Psoas muscle (tissue), 8 donors: Measurements from ENCODE around the gene CLEC2D. TPM values are rescaled to one million over a fixed set of nuclear protein-coding genes. Genes with fewer than 3 reads are reported as not detected.

Experiments used
- ATAC-seq, 4 donors: fragments of 200-7000 bp; cut with Tn5 transposase; one replicate each; pipeline ENCODE4 v1.9.1; 2020; ENCODE audit warnings: moderate library complexity in 3 of 4, mild to moderate bottlenecking in 2 of 4
- DNase-seq, 2 donors: peaks; one replicate each; pipeline ENCODE4 v3.0.0-alpha.2; 2020
- H3K27ac ChIP-seq: fragments of 200-600 bp; one replicate; pipeline ENCODE4 v1.8.0; 2022
- H3K27me3 ChIP-seq, 3 donors: fragments of 200-600 bp in 1 of 3; one replicate each; pipeline versions ENCODE4 v1.6.1 to v1.8.0; 2013 to 2022; ENCODE audit warnings: low read length in 2 of 3, mild to moderate bottlenecking in 2 of 3, moderate library complexity in 1 of 3; ENCODE audit not compliant: insufficient read depth in 3 of 3
- H3K36me3 ChIP-seq, 2 donors: fragments of 200-600 bp in 1 of 2; one replicate each; pipeline versions ENCODE4 v1.6.1 to v1.8.0; 2013 to 2022; ENCODE audit warnings: low read depth in 1 of 2, mild to moderate bottlenecking in 1 of 2, moderate library complexity in 1 of 2; ENCODE audit not compliant: insufficient read depth in 1 of 2
- H3K4me1 ChIP-seq: fragments of 200-600 bp; one replicate; pipeline ENCODE4 v1.8.0; 2022
- H3K4me3 ChIP-seq: fragments of 200-600 bp; one replicate; pipeline ENCODE4 v1.8.0; 2022; ENCODE audit warnings: mild to moderate bottlenecking
- H3K9me3 ChIP-seq: fragments of 200-600 bp; one replicate; pipeline ENCODE4 v1.8.0; 2022
- CTCF ChIP-seq: fragments of 200-600 bp; IDR thresholded peaks from one replicate; pipeline ENCODE4 v1.8.0; 2022; ENCODE audit warnings: antibody characterized with exemption
- WGBS, 3 donors: extraction: QIAGEN DNeasy Blood & Tissue Kit; methylation state at CpG; one replicate each; pipeline versions ENCODE4 v1.1.6 to v1.1.7; 2013; 5-methylcytosine and 5-hydroxymethylcytosine counted together
- intact Hi-C, 2 donors: fragments of 100-400 bp; cut with DNase I; formaldehyde crosslinking; loops; one replicate each; pipeline versions ENCODE4 v1.11.0 to v1.14.2; 2022
- long read RNA-seq, 2 donors: library from polyadenylated mRNA; unstranded; transcript quantifications; one replicate each; pipeline ENCODE4 v2.0.0, GENCODE V29; 2021
- polyA plus RNA-seq, 3 donors: library from polyadenylated mRNA; stranded (reverse); fragments of 200-250 nt; gene quantifications; one replicate each; pipeline ENCODE4 v1.2.3, GENCODE V29; 2013
- total RNA-seq, 4 donors: library from RNA; stranded (reverse); fragmentation: NEBNext Ultra II Directional in 2 of 4; extraction: Animal tissue kit (Norgen Biotek cat#: 25700) in 2 of 4; gene quantifications; one replicate each; pipeline versions ENCODE4 v1.2.1 to v1.2.4, GENCODE V29; 2021 to 2023
- donor health status: healthy with polysubstance abuse.
- donor health status: DM: no; HTN: no; CAD: no; lungs with moderate emphysema.
- donor health status: Bipolar disorder and iron deficiency.
- donor health status: healthy.
- donor health status: DM: yes; HTN: yes; CAD: no.
- donor health status: DM: no; HTN: no; CAD: no.
- donor health status: DM: no; HTN: no; CAD: no.
- donor health status: DM: yes; HTN: yes; CAD: no.

The CLEC2D gene, protein sequence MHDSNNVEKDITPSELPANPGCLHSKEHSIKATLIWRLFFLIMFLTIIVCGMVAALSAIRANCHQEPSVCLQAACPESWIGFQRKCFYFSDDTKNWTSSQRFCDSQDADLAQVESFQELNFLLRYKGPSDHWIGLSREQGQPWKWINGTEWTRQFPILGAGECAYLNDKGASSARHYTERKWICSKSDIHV
- total RNA-seq: 1 to 10 TPM in 3 of 4 donors, under 1 TPM in 1; 0.97 to 2.5 (median 1.6) TPM
- polyA plus RNA-seq: under 1 TPM; 0.42 to 0.59 (median 0.56) TPM
- long read RNA-seq, donor 1: 0 reads
- long read RNA-seq, donor 2: 0 reads

DNA sequence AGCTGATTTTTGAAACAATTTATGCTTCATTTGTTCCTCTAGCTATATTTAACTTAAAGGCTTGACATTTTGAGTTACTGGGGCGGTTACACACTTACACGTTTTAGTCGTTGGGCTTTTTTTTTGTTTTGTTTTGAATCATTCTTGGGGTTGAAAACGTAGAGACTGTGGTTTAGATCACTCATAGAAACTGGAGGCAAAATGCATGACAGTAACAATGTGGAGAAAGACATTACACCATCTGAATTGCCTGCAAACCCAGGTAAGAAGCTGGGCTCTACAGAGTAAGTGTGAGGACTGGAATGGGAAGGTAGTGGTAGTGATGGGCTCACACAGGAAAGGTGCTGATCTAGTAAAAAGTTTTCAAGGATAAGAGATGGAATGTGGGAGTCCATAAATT lies at the start of gene CLEC2D:
Gene CLEC2D (plus strand): TSS at position 180 of the 400 bp plus-strand sequence. CDS start 22 bp downstream, at position 202.
- DNase-seq: no peak
- Histone ChIP-seq H3K9me3 (no peaks in the 10 kb centered on the region), H3K4me1 (peaks cover 7% of the 10 kb centered on the region), H3K36me3 (peaks cover 0 to 14% of the 10 kb centered on the region in 2 donors), H3K27ac (no peak within 1 kb of the TSS), H3K4me3 (no peak within 1 kb of the TSS), H3K27me3 (no peaks in the 10 kb centered on the region)
- intact Hi-C loops: no loop called here
- WGBS, 3 donors: 84 to 87% (median 86%) methylated on average over 4 of the region's 4 CpGs
- TF ChIP-seq CTCF: no peak
- no peak for ATAC-seq

GRCh38 chr12:9625019-9625418 lies 44.5 kb upstream of the CLEC2D start:
- ATAC-seq (no peak), DNase-seq (no peak)
- no peak for TF ChIP-seq CTCF
- Histone ChIP-seq H3K4me3 (no peak overlapping the region), H3K9me3 (no peaks in the 10 kb centered on the region), H3K36me3 (no peaks in the 10 kb centered on the region), H3K4me1 (no peaks in the 10 kb centered on the region), H3K27me3 (no peaks in the 10 kb centered on the region), H3K27ac (no peak overlapping the region)
- WGBS, 3 donors: 88 to 99% (median 98%) methylated on average over 3 of the region's 3 CpGs
- intact Hi-C loops: no loop called here

DNA sequence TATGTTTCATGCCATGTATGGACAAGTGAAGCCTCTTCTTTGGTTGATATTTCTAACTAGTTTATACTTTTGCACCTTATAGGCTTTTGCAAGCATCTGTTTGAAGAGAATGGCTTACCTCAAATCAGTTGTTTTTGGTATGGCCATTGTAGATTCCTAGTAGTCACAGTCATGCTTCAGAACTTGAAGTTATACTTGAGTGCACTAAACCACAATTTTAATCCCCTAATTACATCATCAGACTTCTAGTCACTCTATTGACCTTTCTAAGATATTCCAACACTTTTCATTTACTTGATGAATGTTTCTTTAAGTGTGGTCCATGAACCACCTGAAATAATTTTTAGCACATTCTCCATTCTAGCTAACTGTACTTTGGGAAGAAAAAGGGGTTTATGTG lies 43.2 kb upstream of the CLEC2D start:
- Histone ChIP-seq H3K36me3 (no peaks in the 10 kb centered on the region), H3K4me3 (no peak overlapping the region), H3K4me1 (no peaks in the 10 kb centered on the region), H3K27ac (no peak overlapping the region), H3K27me3 (no peaks in the 10 kb centered on the region), H3K9me3 (no peaks in the 10 kb centered on the region)
- intact Hi-C loops: no loop called here
- no peak for DNase-seq
- TF ChIP-seq CTCF: no peak
- no peak for ATAC-seq

DNA sequence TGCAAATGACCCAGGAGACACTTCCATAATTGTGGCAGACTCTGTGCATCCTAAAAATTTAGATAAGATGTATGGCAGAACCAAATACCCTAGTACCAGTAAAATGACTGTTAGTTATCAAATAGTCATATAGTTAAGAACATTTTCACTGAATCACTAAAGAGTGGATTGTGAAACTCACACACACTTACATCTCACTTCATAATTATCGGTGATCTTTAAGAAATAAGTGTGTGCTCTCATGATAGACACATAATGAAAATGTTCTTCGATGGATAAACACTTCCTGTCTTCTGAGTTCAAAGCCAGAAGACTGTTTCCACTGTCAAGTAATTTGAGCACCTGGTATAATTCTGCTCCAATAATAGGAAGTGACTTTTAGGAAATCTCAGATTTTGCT lies 42.7 kb upstream of the CLEC2D start:
- H3K4me1 ChIP-seq: no peaks in the 10 kb centered on the region
- H3K27me3 ChIP-seq: no peaks in the 10 kb centered on the region
- intact Hi-C loops: no loop called here
- no peak overlapping the region for H3K4me3 ChIP-seq
- DNase-seq (no peak), ATAC-seq (no peak)
- no peak for TF ChIP-seq CTCF
- 85 to 87% (median 86%) methylated on average over 2 of the region's 2 CpGs for WGBS, 3 donors
- H3K9me3 ChIP-seq: no peaks in the 10 kb centered on the region
- H3K36me3 ChIP-seq: no peaks in the 10 kb centered on the region
- no peak overlapping the region for H3K27ac ChIP-seq

DNA sequence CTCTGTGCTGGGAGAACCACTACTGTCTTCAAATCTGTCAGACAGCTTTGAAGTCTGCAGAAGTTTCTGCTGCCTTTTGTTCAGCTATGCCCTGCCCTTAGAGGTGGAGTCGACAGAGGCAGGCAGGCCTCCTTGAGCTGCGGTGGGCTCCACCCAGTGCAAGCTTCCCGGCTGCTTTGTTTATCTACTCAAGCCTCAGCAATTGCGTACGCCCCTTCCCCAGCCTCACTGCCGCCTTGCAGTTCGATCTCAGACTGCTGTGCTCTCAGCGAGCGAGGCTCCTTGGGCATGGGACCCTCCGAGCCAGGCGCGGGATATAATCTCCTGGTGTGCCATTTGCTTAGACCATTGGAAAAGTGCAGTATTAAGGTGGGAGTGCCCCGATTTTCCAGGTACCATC lies 36.7 kb upstream of the CLEC2D start:
- no peaks in the 10 kb centered on the region for H3K27me3 ChIP-seq
- no peak for DNase-seq
- intact Hi-C loops: no loop called here
- no peak overlapping the region for H3K4me3 ChIP-seq
- no peaks in the 10 kb centered on the region for H3K36me3 ChIP-seq
- WGBS, 3 donors: 95 to 100% (median 96%) methylated on average over 13 of the region's 13 CpGs
- H3K9me3 ChIP-seq: no peaks in the 10 kb centered on the region
- TF ChIP-seq CTCF: no peak
- H3K4me1 ChIP-seq: no peaks in the 10 kb centered on the region
- no peak for ATAC-seq
- H3K27ac ChIP-seq: no peak overlapping the region
